HG03469 (cell line): ENCODE data around the gene GPC5.
"Not testable (repeated sequence)": the region's sequence is repeated elsewhere in the genome, so short reads cannot be mapped to it uniquely, and the experiment has no call there.

Source experiments
- ATAC-seq: cut with Tn5 transposase; IDR thresholded peaks from one replicate; pipeline ENCODE4 v1.9.1; 2021; ENCODE audit warnings: mild to moderate bottlenecking, moderate library complexity, moderate number of reproducible peaks; ENCODE audit not compliant: unreplicated experiment

Gene GPC5

DNA sequence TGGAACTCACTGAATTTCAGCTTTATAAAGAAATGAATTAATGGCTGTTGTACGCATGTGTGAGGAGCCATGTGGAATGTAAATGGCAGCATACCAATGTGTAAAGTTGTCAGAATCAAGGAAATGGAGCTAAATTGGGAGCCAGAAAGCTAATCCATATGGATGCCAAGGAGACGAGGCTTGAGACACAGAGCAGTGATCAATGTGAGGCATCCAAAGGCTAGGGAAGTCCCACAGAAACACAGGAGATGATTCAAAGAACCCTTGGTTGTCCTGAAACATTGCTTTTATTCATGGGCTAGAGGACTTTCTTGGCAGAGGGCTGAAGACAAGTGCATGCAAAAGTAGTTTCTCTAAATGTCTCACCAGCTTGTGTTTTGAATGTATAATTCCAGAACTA is 1271.7 kb downstream of the GPC5 start:
- ATAC-seq: no peak

DNA sequence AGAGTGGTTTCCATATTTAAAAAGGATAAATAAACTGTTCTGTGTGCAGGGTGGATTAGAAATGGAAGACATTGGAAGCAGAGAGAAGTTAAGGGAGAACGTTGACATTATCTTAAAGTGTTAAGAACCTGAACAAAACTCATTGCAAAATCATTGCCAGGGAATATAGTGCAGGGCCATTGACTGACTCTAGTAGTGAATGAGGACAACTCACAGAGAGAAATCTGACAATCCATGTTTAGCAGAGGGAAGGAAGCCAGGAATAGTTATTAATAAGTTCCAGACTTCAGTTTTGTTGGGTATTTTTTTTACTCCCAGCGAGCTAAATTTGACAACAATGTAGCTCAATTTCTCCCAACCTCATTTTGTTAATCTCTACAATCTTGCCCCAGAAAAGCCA is 1273.4 kb downstream of the GPC5 start:
- ATAC-seq: no peak

DNA sequence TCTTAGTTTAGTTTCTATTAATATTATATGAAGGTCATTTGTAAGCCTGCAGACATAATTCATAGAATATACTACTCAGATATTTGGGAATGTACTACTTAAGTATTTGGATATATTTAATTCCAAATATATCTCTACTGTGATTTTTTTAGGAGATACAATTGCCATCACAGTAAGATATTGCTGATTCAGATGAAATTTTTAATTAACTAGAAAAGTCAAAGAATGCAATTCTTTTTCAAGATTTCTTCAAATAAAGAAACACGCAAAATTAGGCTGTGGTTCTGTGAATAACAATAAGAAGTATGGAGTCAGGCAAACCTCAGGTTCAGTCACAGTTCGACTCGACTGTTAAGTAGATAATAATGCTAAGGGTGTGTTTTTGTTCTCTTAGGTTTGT is 1277.8 kb downstream of the GPC5 start:
- no peak for ATAC-seq

GRCh38 chr13:92677571-92677970 is 1279.2 kb downstream of the GPC5 start:
- ATAC-seq: no peak

GRCh38 chr13:92679602-92680001 is 1281.2 kb downstream of the GPC5 start:
- no peak for ATAC-seq

GRCh38 chr13:92681239-92681638 is 1282.8 kb downstream of the GPC5 start:
- ATAC-seq: no peak

DNA sequence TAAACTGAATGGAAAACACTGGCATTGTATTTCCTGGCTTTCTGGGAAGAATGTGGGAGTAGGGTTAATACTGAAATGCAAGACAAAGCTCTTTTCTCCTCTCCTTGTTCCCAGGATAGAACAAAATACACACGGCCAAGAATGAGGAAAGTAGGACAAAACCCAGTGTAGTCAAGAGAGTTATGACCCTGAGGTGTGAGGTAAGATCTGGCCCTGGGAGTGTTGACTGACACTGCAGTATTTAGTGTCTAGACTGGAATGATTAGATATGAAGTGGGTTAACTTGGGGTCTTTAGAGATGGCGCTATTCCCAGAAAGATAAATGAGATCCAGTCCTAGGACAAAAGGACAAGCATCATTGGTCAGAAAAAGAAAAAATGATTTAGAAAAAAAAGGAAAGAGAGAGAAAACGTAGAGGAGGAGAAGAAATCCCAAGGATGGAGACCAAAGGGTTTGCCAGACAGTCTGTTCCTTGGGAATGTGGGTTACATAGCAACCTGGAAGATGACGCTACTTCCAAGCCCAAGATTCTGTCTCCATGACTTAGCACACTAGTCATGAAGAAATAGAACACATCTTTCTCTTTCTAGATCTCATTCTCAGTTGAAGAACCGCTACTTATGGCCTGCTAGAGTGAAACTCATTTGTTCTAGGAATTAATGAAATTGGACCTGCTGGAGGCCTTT is 1284.6 kb downstream of the GPC5 start:
- ATAC-seq: no peak

DNA sequence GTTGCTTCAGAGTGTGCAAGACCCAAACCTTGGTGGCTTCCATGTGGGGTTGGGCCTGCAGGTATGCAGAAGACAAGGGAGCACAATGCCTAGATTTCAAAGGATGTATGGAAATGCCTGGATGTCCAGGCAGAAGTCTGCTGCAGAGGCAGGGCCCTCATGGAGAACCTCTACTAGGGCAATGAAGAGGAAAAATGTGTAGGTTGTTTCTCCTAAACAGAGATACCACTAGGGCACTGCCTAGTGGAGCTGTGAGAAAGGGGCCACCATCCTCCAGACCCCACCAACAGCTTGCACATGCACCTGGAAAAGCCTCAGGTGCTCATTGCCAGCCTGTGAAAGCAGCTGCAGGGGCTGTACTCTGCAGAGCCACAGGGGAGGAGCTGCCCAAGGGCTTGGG is 1295.6 kb downstream of the GPC5 start:
- ATAC-seq: no peak

- not testable (repeated sequence) for ATAC-seq
Observed at GRCh38 chr13:92695827-92696226, 1297.4 kb downstream of the GPC5 start.

DNA sequence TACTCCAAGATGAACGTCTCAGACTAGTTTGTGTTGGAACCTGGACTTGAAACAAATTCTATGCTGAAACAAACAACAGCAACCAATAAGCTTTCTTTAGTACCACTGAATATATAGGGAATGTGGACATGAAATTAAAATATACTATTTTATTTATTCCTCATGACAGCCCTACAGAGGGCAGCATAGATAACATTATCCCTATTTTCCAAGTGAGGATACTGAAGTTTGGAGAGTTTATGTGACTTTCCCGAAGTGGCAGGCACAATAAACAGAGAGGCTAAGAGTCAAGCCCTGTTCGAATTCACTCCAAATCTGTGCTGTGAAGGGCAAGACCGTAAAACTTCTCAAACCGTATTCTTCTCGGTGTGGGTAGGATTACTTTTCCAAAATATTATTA is 1318.3 kb downstream of the GPC5 start:
- ATAC-seq: no peak

- ATAC-seq: no peak
Observed at GRCh38 chr13:92717857-92718256, 1319.4 kb downstream of the GPC5 start.

DNA sequence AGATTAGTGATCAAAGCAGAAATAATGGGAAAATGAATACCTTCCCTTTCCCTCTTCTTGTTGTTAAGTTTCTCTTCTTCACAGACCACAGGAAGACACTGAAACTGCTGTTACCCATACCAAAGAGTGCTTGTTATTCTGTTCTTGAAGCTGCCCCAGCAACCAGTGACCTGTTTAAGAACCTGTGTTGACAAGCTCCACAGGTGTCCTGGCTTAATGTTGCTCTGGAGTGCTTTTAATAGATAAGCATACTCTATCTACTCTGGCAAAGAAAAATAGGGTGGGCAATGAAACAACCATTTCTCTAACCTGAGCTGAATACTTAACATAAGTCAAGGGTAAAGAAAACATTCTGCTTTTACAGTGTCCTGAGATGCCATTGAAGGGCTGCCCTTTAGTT is 1321.4 kb downstream of the GPC5 start:
- no peak for ATAC-seq

- no peak for ATAC-seq
Observed at GRCh38 chr13:92721620-92722019, 1323.2 kb downstream of the GPC5 start.

- no peak for ATAC-seq
Observed at GRCh38 chr13:92727118-92727517, 1328.7 kb downstream of the GPC5 start.

DNA sequence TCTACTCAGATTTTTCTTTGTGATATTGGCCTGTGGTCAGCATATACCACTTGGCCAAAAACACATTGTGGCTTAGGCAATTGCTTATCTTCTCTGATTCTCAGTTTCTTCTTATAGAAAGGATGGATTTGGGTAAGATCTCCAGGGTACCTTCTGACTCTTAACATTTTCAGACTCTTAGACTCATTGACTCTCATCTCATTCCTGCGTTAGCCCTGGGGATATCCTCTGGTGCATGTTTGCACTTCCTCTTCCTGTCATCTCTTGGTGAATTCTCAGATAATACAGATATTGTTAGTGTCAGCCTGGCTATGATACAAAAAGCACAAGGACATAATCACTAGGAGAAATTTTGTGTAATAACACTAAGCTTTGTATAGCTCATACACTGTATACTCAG is 1335.6 kb downstream of the GPC5 start:
- no peak for ATAC-seq

- no peak for ATAC-seq
Observed at GRCh38 chr13:92734545-92734944, 1336.1 kb downstream of the GPC5 start.

GRCh38 chr13:92735909-92736308 is 1337.5 kb downstream of the GPC5 start:
- ATAC-seq: no peak

DNA sequence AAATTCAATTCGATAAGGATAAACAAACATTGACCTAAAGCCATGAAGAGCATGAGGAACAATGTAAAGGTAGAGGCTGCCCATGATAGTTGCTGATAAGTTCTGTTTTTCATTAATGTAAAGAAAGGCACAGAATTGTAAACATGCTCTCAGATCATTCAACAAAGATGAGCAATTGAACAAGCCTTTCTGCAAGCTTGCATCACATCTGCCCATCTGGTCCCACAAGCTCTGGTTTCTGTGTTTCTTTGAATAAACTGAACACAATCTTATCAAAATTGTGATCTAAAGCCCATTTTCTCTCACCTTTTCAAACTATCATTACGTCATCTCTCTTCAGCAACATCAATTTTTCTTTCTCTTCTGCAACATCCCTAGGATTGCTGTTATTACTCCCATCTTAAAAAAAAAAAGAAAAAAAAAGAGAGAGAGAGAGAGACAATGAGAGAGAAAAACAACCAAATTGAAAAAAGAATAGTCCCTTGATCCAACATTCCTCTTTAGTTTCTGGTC is 1340.9 kb downstream of the GPC5 start:
- no peak for ATAC-seq

DNA sequence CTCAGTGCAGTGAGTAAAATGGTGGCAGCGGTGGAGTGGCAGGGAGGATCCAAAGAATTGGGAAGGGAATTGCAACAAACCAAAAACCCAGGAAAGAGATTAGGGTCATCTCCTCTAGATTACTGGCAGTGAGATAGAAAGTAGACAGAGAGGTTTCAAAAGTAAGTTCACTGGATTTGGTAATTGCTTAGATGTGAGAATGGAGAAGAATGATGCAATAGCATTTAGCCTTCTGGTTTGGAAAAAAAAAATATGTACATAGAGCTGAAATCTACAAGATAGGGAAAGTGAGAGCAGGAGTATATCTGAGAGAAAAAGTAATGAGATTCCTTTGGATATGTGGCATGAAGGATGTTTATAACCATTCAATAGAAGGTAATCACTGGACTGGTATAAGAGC is 1345.6 kb downstream of the GPC5 start:
- no peak for ATAC-seq

- ATAC-seq: no peak
Observed at GRCh38 chr13:92745258-92745657, 1346.8 kb downstream of the GPC5 start.

DNA sequence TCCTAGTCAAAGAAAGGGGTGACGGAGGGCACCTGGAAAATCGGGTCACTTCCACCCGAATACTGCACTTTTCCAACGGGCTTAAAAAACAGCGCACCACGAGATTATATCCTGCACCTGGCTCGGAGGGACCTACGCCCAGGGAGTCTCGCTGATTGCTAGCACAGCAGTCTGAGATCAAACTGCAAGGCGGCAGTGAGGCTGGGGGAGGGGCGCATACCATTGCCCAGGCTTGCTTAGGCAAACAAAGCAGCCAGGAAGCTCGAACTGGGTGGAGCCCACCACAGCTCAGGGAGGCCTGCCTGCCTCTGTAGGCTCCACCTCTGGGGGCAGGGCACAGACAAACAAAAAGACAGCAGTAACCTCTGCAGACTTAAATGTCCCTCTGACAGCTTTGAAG is 1354.3 kb downstream of the GPC5 start:
- ATAC-seq: not testable (repeated sequence)

DNA sequence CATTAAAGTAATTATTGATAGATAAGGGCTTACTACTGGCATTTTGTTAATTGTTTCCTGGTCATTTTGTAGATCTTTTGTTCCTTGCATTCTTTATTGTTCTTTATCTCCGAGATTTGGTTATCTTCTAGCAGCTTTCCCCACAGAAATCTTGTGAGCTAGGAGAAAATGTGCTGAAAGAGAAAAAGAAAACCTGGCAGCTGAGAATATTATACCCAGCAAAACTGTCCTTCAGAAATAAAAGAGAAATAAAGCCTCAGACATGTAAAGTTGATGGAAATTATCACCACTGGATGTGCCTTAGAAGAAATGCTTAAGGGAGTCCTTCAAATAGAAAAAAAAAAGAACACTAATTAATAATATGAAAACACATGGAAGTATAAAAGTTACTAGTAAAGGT is 1363.3 kb downstream of the GPC5 start:
- ATAC-seq: no peak

GRCh38 chr13:92767468-92767867 is 1369.0 kb downstream of the GPC5 start:
- ATAC-seq: no peak
